ENCODE data around the gene MBP.

MBP gene

GRCh38 chr18:77072566-77072965 is 60.0 kb downstream of the MBP start:
- H3K4me3 ChIP-seq (ENCODE audit: low read depth, low read length) = no peak overlapping the region
- DNase-seq (ENCODE audit: low read depth) = no peak

- H3K4me3 ChIP-seq (ENCODE audit: low read depth, low read length) = no peak overlapping the region
- peak; percentile 86 for DNase-seq (ENCODE audit: low read depth)
Observed at GRCh38 chr18:77071711-77072292, 60.8 kb downstream of the MBP start.

- H3K4me3 ChIP-seq (ENCODE audit: low read depth, low read length) = no peak overlapping the region
- no peak for DNase-seq (ENCODE audit: low read depth)
Observed at GRCh38 chr18:77071061-77071460, 61.5 kb downstream of the MBP start.

- DNase-seq (ENCODE audit: low read depth) = no peak
Observed at GRCh38 chr18:77070627-77071026, 62.0 kb downstream of the MBP start.

GRCh38 chr18:77069931-77070330 is 62.7 kb downstream of the MBP start:
- DNase-seq (ENCODE audit: low read depth) = no peak
- no peak overlapping the region for H3K4me3 ChIP-seq (ENCODE audit: low read depth, low read length)

More at GRCh38 chr18:77070627-77071026, 62.0 kb downstream of the MBP start:
- H3K4me3 ChIP-seq (ENCODE audit: low read depth, low read length) = no peak overlapping the region

GRCh38 chr18:77069482-77069881 is 63.1 kb downstream of the MBP start:
- no peak for DNase-seq (ENCODE audit: low read depth)
- H3K4me3 ChIP-seq (ENCODE audit: low read depth, low read length) = no peak overlapping the region

GRCh38 chr18:77068321-77069312 is 64.0 kb downstream of the MBP start:
- H3K4me3 ChIP-seq (ENCODE audit: low read depth, low read length) = no peak overlapping the region
- no peak for DNase-seq (ENCODE audit: low read depth)

- peak; percentile 89 for DNase-seq (ENCODE audit: low read depth)
- peak overlapping the region; percentile 12 for H3K4me3 ChIP-seq (ENCODE audit: low read depth, low read length)
Observed at GRCh38 chr18:77067291-77068061, 65.1 kb downstream of the MBP start.

GRCh38 chr18:77066689-77067088 is 65.9 kb downstream of the MBP start:
- DNase-seq (ENCODE audit: low read depth) = no peak
- no peak overlapping the region for H3K4me3 ChIP-seq (ENCODE audit: low read depth, low read length)

GRCh38 chr18:77066101-77066500 is 66.5 kb downstream of the MBP start:
- no peak overlapping the region for H3K4me3 ChIP-seq (ENCODE audit: low read depth, low read length)
- no peak for DNase-seq (ENCODE audit: low read depth)

- peak; percentile 81 for DNase-seq (ENCODE audit: low read depth)
- no peak overlapping the region for H3K4me3 ChIP-seq (ENCODE audit: low read depth, low read length)
Observed at GRCh38 chr18:77065221-77065981, 67.2 kb downstream of the MBP start.

GRCh38 chr18:77063260-77063659 is 69.3 kb downstream of the MBP start:
- no peak for DNase-seq (ENCODE audit: low read depth)
- no peak overlapping the region for H3K4me3 ChIP-seq (ENCODE audit: low read depth, low read length)

GRCh38 chr18:77062518-77063003 is 70.0 kb downstream of the MBP start:
- DNase-seq (ENCODE audit: low read depth) = no peak
- no peak overlapping the region for H3K4me3 ChIP-seq (ENCODE audit: low read depth, low read length)

- DNase-seq (ENCODE audit: low read depth) = no peak
Observed at GRCh38 chr18:77061946-77062517, 70.6 kb downstream of the MBP start.

GRCh38 chr18:77061281-77061945 is 71.2 kb downstream of the MBP start:
- no peak for DNase-seq (ENCODE audit: low read depth)
- H3K4me3 ChIP-seq (ENCODE audit: low read depth, low read length) = no peak overlapping the region

More at GRCh38 chr18:77061946-77062517, 70.6 kb downstream of the MBP start:
- no peak overlapping the region for H3K4me3 ChIP-seq (ENCODE audit: low read depth, low read length)

- DNase-seq (ENCODE audit: low read depth) = no peak
- no peak overlapping the region for H3K4me3 ChIP-seq (ENCODE audit: low read depth, low read length)
Observed at GRCh38 chr18:77060151-77060550, 72.4 kb downstream of the MBP start.

GRCh38 chr18:77059294-77059916 is 73.2 kb downstream of the MBP start:
- no peak overlapping the region for H3K4me3 ChIP-seq (ENCODE audit: low read depth, low read length)
- no peak for DNase-seq (ENCODE audit: low read depth)

GRCh38 chr18:77058290-77058835 is 74.2 kb downstream of the MBP start:
- H3K4me3 ChIP-seq (ENCODE audit: low read depth, low read length) = no peak overlapping the region
- no peak for DNase-seq (ENCODE audit: low read depth)

All from skeletal muscle cell (primary cell).